Measurements from ENCODE around the gene ANKRD16. TPM values are rescaled to one million over a fixed set of nuclear protein-coding genes. Genes with fewer than 3 reads are reported as not detected.

The ANKRD16 gene
- total and polyA plus RNA-seq, 2 experiments from 2014 or later, result 6.4 to 16.1 TPM

GRCh38 chr10:5831446-5831782, 58.3 kb downstream of the ANKRD16 start:
- H2AFZ ChIP-seq, result no peak overlapping the region; the same call in 1 of the 2 replicates
- H3K36me3 Mint-ChIP-seq (ENCODE audit: low read depth), result no peaks in the 10 kb centered on the region
- TF ChIP-seq NANOG (IDR thresholded peaks at IDR 0.05; ENCODE audit: borderline replicate concordance), result no peak
- TF ChIP-seq, protein P1, sequence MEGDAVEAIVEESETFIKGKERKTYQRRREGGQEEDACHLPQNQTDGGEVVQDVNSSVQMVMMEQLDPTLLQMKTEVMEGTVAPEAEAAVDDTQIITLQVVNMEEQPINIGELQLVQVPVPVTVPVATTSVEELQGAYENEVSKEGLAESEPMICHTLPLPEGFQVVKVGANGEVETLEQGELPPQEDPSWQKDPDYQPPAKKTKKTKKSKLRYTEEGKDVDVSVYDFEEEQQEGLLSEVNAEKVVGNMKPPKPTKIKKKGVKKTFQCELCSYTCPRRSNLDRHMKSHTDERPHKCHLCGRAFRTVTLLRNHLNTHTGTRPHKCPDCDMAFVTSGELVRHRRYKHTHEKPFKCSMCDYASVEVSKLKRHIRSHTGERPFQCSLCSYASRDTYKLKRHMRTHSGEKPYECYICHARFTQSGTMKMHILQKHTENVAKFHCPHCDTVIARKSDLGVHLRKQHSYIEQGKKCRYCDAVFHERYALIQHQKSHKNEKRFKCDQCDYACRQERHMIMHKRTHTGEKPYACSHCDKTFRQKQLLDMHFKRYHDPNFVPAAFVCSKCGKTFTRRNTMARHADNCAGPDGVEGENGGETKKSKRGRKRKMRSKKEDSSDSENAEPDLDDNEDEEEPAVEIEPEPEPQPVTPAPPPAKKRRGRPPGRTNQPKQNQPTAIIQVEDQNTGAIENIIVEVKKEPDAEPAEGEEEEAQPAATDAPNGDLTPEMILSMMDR (conservative IDR thresholded peaks at IDR 0.05; ENCODE audit: low read depth in 2 of 2), result no peak
- TF ChIP-seq ETS1 (IDR thresholded peaks at IDR 0.05), result no peak
- no peak for TF ChIP-seq CREB1 (CRISPR knock-in tag; IDR thresholded peaks at IDR 0.05; ENCODE audit: low read depth)
- TF ChIP-seq, protein P2, sequence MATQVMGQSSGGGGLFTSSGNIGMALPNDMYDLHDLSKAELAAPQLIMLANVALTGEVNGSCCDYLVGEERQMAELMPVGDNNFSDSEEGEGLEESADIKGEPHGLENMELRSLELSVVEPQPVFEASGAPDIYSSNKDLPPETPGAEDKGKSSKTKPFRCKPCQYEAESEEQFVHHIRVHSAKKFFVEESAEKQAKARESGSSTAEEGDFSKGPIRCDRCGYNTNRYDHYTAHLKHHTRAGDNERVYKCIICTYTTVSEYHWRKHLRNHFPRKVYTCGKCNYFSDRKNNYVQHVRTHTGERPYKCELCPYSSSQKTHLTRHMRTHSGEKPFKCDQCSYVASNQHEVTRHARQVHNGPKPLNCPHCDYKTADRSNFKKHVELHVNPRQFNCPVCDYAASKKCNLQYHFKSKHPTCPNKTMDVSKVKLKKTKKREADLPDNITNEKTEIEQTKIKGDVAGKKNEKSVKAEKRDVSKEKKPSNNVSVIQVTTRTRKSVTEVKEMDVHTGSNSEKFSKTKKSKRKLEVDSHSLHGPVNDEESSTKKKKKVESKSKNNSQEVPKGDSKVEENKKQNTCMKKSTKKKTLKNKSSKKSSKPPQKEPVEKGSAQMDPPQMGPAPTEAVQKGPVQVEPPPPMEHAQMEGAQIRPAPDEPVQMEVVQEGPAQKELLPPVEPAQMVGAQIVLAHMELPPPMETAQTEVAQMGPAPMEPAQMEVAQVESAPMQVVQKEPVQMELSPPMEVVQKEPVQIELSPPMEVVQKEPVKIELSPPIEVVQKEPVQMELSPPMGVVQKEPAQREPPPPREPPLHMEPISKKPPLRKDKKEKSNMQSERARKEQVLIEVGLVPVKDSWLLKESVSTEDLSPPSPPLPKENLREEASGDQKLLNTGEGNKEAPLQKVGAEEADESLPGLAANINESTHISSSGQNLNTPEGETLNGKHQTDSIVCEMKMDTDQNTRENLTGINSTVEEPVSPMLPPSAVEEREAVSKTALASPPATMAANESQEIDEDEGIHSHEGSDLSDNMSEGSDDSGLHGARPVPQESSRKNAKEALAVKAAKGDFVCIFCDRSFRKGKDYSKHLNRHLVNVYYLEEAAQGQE (IDR thresholded peaks at IDR 0.05; ENCODE audit: unreplicated experiment), result no peak
- no peak for TF ChIP-seq JUNB (IDR thresholded peaks at IDR 0.05; ENCODE audit: unreplicated experiment)
- TF ChIP-seq, protein P3, sequence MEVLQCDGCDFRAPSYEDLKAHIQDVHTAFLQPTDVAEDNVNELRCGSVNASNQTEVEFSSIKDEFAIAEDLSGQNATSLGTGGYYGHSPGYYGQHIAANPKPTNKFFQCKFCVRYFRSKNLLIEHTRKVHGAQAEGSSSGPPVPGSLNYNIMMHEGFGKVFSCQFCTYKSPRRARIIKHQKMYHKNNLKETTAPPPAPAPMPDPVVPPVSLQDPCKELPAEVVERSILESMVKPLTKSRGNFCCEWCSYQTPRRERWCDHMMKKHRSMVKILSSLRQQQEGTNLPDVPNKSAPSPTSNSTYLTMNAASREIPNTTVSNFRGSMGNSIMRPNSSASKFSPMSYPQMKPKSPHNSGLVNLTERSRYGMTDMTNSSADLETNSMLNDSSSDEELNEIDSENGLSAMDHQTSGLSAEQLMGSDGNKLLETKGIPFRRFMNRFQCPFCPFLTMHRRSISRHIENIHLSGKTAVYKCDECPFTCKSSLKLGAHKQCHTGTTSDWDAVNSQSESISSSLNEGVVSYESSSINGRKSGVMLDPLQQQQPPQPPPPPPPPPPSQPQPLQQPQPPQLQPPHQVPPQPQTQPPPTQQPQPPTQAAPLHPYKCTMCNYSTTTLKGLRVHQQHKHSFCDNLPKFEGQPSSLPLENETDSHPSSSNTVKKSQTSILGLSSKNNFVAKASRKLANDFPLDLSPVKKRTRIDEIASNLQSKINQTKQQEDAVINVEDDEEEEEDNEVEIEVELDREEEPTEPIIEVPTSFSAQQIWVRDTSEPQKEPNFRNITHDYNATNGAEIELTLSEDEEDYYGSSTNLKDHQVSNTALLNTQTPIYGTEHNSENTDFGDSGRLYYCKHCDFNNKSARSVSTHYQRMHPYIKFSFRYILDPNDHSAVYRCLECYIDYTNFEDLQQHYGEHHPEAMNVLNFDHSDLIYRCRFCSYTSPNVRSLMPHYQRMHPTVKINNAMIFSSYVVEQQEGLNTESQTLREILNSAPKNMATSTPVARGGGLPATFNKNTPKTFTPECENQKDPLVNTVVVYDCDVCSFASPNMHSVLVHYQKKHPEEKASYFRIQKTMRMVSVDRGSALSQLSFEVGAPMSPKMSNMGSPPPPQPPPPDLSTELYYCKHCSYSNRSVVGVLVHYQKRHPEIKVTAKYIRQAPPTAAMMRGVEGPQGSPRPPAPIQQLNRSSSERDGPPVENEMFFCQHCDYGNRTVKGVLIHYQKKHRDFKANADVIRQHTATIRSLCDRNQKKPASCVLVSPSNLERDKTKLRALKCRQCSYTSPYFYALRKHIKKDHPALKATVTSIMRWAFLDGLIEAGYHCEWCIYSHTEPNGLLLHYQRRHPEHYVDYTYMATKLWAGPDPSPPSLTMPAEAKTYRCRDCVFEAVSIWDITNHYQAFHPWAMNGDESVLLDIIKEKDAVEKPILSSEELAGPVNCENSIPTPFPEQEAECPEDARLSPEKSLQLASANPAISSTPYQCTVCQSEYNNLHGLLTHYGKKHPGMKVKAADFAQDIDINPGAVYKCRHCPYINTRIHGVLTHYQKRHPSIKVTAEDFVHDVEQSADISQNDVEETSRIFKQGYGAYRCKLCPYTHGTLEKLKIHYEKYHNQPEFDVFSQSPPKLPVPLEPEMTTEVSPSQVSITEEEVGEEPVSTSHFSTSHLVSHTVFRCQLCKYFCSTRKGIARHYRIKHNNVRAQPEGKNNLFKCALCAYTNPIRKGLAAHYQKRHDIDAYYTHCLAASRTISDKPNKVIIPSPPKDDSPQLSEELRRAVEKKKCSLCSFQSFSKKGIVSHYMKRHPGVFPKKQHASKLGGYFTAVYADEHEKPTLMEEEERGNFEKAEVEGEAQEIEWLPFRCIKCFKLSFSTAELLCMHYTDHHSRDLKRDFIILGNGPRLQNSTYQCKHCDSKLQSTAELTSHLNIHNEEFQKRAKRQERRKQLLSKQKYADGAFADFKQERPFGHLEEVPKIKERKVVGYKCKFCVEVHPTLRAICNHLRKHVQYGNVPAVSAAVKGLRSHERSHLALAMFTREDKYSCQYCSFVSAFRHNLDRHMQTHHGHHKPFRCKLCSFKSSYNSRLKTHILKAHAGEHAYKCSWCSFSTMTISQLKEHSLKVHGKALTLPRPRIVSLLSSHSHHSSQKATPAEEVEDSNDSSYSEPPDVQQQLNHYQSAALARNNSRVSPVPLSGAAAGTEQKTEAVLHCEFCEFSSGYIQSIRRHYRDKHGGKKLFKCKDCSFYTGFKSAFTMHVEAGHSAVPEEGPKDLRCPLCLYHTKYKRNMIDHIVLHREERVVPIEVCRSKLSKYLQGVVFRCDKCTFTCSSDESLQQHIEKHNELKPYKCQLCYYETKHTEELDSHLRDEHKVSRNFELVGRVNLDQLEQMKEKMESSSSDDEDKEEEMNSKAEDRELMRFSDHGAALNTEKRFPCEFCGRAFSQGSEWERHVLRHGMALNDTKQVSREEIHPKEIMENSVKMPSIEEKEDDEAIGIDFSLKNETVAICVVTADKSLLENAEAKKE (CRISPR knock-in tag; IDR thresholded peaks at IDR 0.05), result no peak
- peaks cover 2% of the 10 kb centered on the region for H3K27me3 Mint-ChIP-seq (ENCODE audit: insufficient read depth, low read depth, poor library complexity)
- H3F3A ChIP-seq (replicated peaks; ENCODE audit: low read depth), result no peaks in the 10 kb centered on the region
- no peaks in the 10 kb centered on the region for H3K9me3 Mint-ChIP-seq
- DNase-seq (ENCODE audit: low spot score) (no peak), ATAC-seq (no peak)
- H3K4me2 ChIP-seq, result no peak overlapping the region
- no peak overlapping the region for H3K27ac Mint-ChIP-seq
- H3K36me3 ChIP-seq (ENCODE audit: insufficient read depth), result no peaks in the 10 kb centered on the region
- no peaks in the 10 kb centered on the region for H3K79me2 ChIP-seq (replicated peaks; ENCODE audit: insufficient read depth)
- no peak overlapping the region for H3K4me3 ChIP-seq
- no peaks in the 10 kb centered on the region for H3K27me3 ChIP-seq (ENCODE audit: insufficient read depth)
- no peaks in the 10 kb centered on the region for H3K4me1 ChIP-seq (ENCODE audit: insufficient read depth)
- no peak overlapping the region for H3K27ac ChIP-seq (ENCODE audit: low read depth)
- no peak overlapping the region for H3K4me3 Mint-ChIP-seq
- H3K9me2 ChIP-seq (ENCODE audit: insufficient read depth), result no peaks in the 10 kb centered on the region
- H4K20me1 ChIP-seq (replicated peaks; ENCODE audit: insufficient read depth), result no peaks in the 10 kb centered on the region
- no peaks in the 10 kb centered on the region for H3K4me1 Mint-ChIP-seq

Measured in GM23338 (cell line).